Keratinocyte (primary cell): Measurements from ENCODE around the gene HIGD2A. TPM values are rescaled to one million over a fixed set of nuclear protein-coding genes. Genes with fewer than 3 reads are reported as not detected.

Experiments
- DNase-seq: peaks from one replicate; pipeline ENCODE4 v3.0.0-alpha.2; 2011; ENCODE audit warnings: low read depth, missing footprints, low spot score
- FAIRE-seq: peaks from 2 replicates; lab custom pipeline; 2011; peaks lifted over from hg19 to GRCh38; lab: Jason Lieb, UNC
- H2AFZ ChIP-seq: 2 replicates; pipeline ENCODE4 v1.6.0; 2012; ENCODE audit warnings: low read length, control low read depth, inconsistent platforms; ENCODE audit not compliant: control insufficient read depth
- H3K27ac ChIP-seq: 2 replicates; pipeline ENCODE4 v1.5.1; 2011; ENCODE audit warnings: low read length; ENCODE audit not compliant: control insufficient read depth, insufficient read depth
- H3K27me3 ChIP-seq: 3 replicates; pipeline ENCODE4 v1.6.0; 2011; ENCODE audit warnings: low read length; ENCODE audit not compliant: control insufficient read depth, insufficient read depth; ENCODE audit errors: extremely low read depth
- H3K36me3 ChIP-seq, 2 experiments: 2 replicates in 1 of 2; 3 replicates in 1 of 2; pipeline ENCODE4 v1.5.1; 2011; ENCODE audit warnings: low read length in 2 of 2, mild to moderate bottlenecking in 1 of 2; ENCODE audit not compliant: control insufficient read depth in 2 of 2, insufficient read depth in 2 of 2; ENCODE audit errors: extremely low read depth in 1 of 2
- H3K4me1 ChIP-seq: 3 replicates; pipeline ENCODE4 v1.5.1; 2011; ENCODE audit warnings: low read length; ENCODE audit not compliant: control insufficient read depth, insufficient read depth; ENCODE audit errors: extremely low read depth
- H3K4me2 ChIP-seq: 3 replicates; pipeline ENCODE4 v1.6.0; 2011; ENCODE audit warnings: low read depth, low read length; ENCODE audit not compliant: control insufficient read depth, insufficient read depth; ENCODE audit errors: extremely low read depth
- H3K4me3 ChIP-seq, 3 experiments: fragments of 200-600 bp in 1 of 3; sonication (generic) in 1 of 3; 2 replicates in 2 of 3; 3 replicates in 1 of 3; pipeline ENCODE4 v1.5.1; 2011 to 2016; ENCODE audit warnings: low read length in 3 of 3, mild to moderate bottlenecking in 3 of 3, control low read depth in 2 of 3, inconsistent platforms in 1 of 3, low read depth in 1 of 3, mixed read lengths in 1 of 3, mixed run types in 1 of 3, moderate library complexity in 1 of 3; ENCODE audit not compliant: control insufficient read depth in 2 of 3, insufficient read depth in 2 of 3; ENCODE audit errors: extremely low read depth in 1 of 3
- H3K79me2 ChIP-seq: 2 replicates; pipeline ENCODE4 v1.6.0; 2012; ENCODE audit warnings: low read length; ENCODE audit not compliant: control insufficient read depth, insufficient read depth
- H3K9ac ChIP-seq: 3 replicates; pipeline ENCODE4 v1.6.0; 2011; ENCODE audit warnings: low read length; ENCODE audit not compliant: control insufficient read depth, insufficient read depth; ENCODE audit errors: extremely low read depth
- H3K9me1 ChIP-seq: 3 replicates; pipeline ENCODE4 v1.6.0; 2011; ENCODE audit warnings: low read length; ENCODE audit not compliant: control insufficient read depth, insufficient read depth; ENCODE audit errors: extremely low read depth
- H3K9me3 ChIP-seq: 2 replicates; pipeline ENCODE4 v1.5.1; 2012; ENCODE audit warnings: low read depth, low read length; ENCODE audit not compliant: control insufficient read depth
- H4K20me1 ChIP-seq: 3 replicates; pipeline ENCODE4 v1.6.0; 2011; ENCODE audit warnings: low read length; ENCODE audit not compliant: control insufficient read depth, insufficient read depth; ENCODE audit errors: extremely low read depth
- CTCF ChIP-seq, 3 experiments: IDR thresholded peaks in 1 of 3; conservative IDR thresholded peaks in 1 of 3; optimal IDR thresholded peaks in 1 of 3; 2 replicates in 2 of 3; 3 replicates in 1 of 3; pipeline versions ENCODE3 to v1.5.1; 2011; ENCODE audit warnings: low read length in 3 of 3, mild to moderate bottlenecking in 3 of 3, moderate library complexity in 2 of 3, control low read depth in 1 of 3, inconsistent platforms in 1 of 3; ENCODE audit not compliant: insufficient read depth in 2 of 3; ENCODE audit errors: extremely low read depth in 1 of 3
- EZH2 ChIP-seq: IDR thresholded peaks from one replicate; pipeline ENCODE4 v1.6.1; 2012; ENCODE audit warnings: inconsistent platforms, mild to moderate bottlenecking, low read length, moderate library complexity
- dilution Hi-C: fragments of 300-500 bp; cut with MboI; formaldehyde crosslinking; loops from one replicate; pipeline ENCODE4 v1.7.0; 2020; ENCODE audit warnings: low sequenced_read_pairs; ENCODE audit not compliant: extremely low pct_ligation_motif_present
- polyA plus RNA-seq, 5 experiments: library from polyadenylated mRNA; depleted of rRNA in 3 of 5; stranded (reverse) in 3 of 5; stranded (forward) in 1 of 5; unstranded in 1 of 5; fragments of >200 nt; gene quantifications; 1 replicate in 1 of 5; 2 replicates in 3 of 5; 3 replicates in 1 of 5; pipeline versions ENCODE4 v1.2.1 to v1.2.3, GENCODE V29; 2011 to 2012; ENCODE audit warnings: missing spikeins in 2 of 5, low read depth in 1 of 5, low replicate concordance in 1 of 5

The HIGD2A gene
- polyA plus RNA-seq, 1 donor (not counting 4 experiments of a cell fraction or from before 2014, with no cell fraction given) = 74.6 TPM

- H4K20me1 ChIP-seq = peaks cover 6% of the 10 kb centered on the region
- no peaks in the 10 kb centered on the region for H3K27me3 ChIP-seq
- H3K9ac ChIP-seq = no peak overlapping the region
- no peak overlapping the region for H3K4me3 ChIP-seq
- H3K9me3 ChIP-seq = no peaks in the 10 kb centered on the region
- H3K36me3 ChIP-seq = peaks cover 41 to 54% of the 10 kb centered on the region in 2 experiments
- H2AFZ ChIP-seq = no peak overlapping the region
- H3K4me1 ChIP-seq = peaks cover 13% of the 10 kb centered on the region
- no peak for DNase-seq
- dilution Hi-C loops = no loop called here
- H3K9me1 ChIP-seq = no peaks in the 10 kb centered on the region
- peaks cover 29% of the 10 kb centered on the region for H3K79me2 ChIP-seq
- no peak overlapping the region for H3K27ac ChIP-seq
- no peak overlapping the region for H3K4me2 ChIP-seq
- FAIRE-seq = no peak
- TF ChIP-seq CTCF (optimal IDR thresholded peaks at IDR 0.05 in 1 of 3, IDR thresholded peaks at IDR 0.05 in 1 of 3, conservative IDR thresholded peaks at IDR 0.05 in 1 of 3; ENCODE audit: extremely low read depth in 1 of 3, insufficient read depth in 2 of 3, low read length in 3 of 3) (no peak), EZH2 (no peak)
Observed at GRCh38 chr5:176382721-176383120, 5.8 kb upstream of the HIGD2A start.

- Histone ChIP-seq H3K9me3 (no peaks in the 10 kb centered on the region), H4K20me1 (peaks cover 6% of the 10 kb centered on the region), H2AFZ (no peak overlapping the region), H3K4me3 (no peak overlapping the region), H3K4me2 (no peak overlapping the region), H3K4me1 (peaks cover 13% of the 10 kb centered on the region), H3K27ac (no peak overlapping the region), H3K36me3 (peaks cover 41 to 54% of the 10 kb centered on the region in 2 experiments), H3K79me2 (peaks cover 35% of the 10 kb centered on the region), H3K9me1 (no peaks in the 10 kb centered on the region), H3K27me3 (no peaks in the 10 kb centered on the region), H3K9ac (no peak overlapping the region)
- no peak for DNase-seq
- no peak for FAIRE-seq
- dilution Hi-C loops = no loop called here
- TF ChIP-seq CTCF (optimal IDR thresholded peaks at IDR 0.05 in 1 of 3, IDR thresholded peaks at IDR 0.05 in 1 of 3, conservative IDR thresholded peaks at IDR 0.05 in 1 of 3; ENCODE audit: extremely low read depth in 1 of 3, insufficient read depth in 2 of 3, low read length in 3 of 3) = no peak
- no peak for TF ChIP-seq EZH2
Observed at GRCh38 chr5:176383248-176383905, 5.2 kb upstream of the HIGD2A start.
